ENCODE measurements around the gene HMSD. TPM values are rescaled to one million over a fixed set of nuclear protein-coding genes. Genes with fewer than 3 reads are reported as not detected.

The HMSD gene
- total RNA-seq, 1 experiment from 2014 or later: not detected

DNA sequence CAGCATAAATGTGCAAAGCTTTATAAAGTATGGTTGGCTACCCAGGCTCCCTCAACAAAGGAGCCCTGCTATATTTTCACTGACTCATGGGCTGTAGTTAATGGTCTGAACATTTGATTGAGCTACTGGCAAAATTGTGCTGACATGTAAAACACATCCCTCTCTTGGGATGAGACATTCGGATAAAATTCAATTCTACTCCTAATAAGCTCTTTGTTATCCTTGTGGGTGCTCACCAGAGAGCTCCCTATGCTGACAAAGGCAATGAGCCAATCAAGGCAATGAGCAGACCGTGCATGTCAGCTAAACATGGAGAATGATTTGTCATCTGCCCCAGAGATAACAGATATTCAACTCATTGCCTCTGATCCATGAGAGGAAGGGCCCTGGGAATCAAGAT lies 48.5 kb downstream of the HMSD start:
- Mint-ChIP-seq H3K27me3 (ENCODE audit: insufficient read depth, unreplicated experiment) (no peaks in the 10 kb centered on the region), H3K9me3 (ENCODE audit: unreplicated experiment) (peaks cover 7% of the 10 kb centered on the region), H3K27ac (ENCODE audit: low read depth, unreplicated experiment) (no peak overlapping the region), H3K36me3 (ENCODE audit: insufficient read depth, unreplicated experiment) (peaks cover 6% of the 10 kb centered on the region), H3K4me1 (ENCODE audit: insufficient read depth, unreplicated experiment) (no peaks in the 10 kb centered on the region), H3K4me3 (ENCODE audit: unreplicated experiment) (no peak overlapping the region)
- DNase-seq (ENCODE audit: unreplicated experiment): no peak
- no TSS peak for BruUV-seq (replicated peaks)
- ChIA-PET POLR2A (no interaction called here), CTCF (interaction anchor here (0.6 to 1.1 kb wide), 5 partner anchors 10 to 964 kb away, joined by 3 to 4 read pairs (median 3); no protein-coding TSS in a partner anchor)
- intact Hi-C loops (cut with micrococcal nuclease): no loop called here
- TF ChIP-seq, protein P1, sequence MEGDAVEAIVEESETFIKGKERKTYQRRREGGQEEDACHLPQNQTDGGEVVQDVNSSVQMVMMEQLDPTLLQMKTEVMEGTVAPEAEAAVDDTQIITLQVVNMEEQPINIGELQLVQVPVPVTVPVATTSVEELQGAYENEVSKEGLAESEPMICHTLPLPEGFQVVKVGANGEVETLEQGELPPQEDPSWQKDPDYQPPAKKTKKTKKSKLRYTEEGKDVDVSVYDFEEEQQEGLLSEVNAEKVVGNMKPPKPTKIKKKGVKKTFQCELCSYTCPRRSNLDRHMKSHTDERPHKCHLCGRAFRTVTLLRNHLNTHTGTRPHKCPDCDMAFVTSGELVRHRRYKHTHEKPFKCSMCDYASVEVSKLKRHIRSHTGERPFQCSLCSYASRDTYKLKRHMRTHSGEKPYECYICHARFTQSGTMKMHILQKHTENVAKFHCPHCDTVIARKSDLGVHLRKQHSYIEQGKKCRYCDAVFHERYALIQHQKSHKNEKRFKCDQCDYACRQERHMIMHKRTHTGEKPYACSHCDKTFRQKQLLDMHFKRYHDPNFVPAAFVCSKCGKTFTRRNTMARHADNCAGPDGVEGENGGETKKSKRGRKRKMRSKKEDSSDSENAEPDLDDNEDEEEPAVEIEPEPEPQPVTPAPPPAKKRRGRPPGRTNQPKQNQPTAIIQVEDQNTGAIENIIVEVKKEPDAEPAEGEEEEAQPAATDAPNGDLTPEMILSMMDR (IDR thresholded peaks at IDR 0.05; ENCODE audit: unreplicated experiment): no peak

DNA sequence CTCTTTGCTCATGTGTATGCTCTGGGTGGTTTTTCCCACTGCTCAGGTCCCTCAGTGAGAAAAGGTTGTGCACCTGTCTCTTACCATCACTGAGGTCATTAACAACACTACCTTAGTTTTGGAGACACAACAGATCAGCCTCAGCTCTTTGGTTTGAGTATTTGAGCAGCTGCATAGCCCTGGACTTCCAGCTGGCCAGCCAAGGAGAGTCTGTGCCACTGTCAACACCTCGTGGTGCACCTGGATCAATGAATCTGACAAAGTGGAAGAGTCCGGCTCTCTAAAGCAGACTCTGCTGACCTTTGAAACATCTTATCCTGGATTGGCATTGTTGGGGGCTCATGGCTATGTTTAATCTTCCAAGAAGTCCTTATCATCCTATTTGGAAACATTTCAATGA lies 50.8 kb downstream of the HMSD start:
- POLR2A ChIA-PET: interaction anchor here (0.6 kb wide), 1 partner anchor 17 kb away, joined by 3 read pairs; no protein-coding TSS in a partner anchor
- intact Hi-C loops (cut with micrococcal nuclease): no loop called here
- Mint-ChIP-seq H3K4me1 (ENCODE audit: insufficient read depth, unreplicated experiment) (no peaks in the 10 kb centered on the region), H3K27ac (ENCODE audit: low read depth, unreplicated experiment) (no peak overlapping the region), H3K27me3 (ENCODE audit: insufficient read depth, unreplicated experiment) (no peaks in the 10 kb centered on the region), H3K4me3 (ENCODE audit: unreplicated experiment) (no peak overlapping the region), H3K36me3 (ENCODE audit: insufficient read depth, unreplicated experiment) (peaks cover 6% of the 10 kb centered on the region), H3K9me3 (ENCODE audit: unreplicated experiment) (peaks cover 7% of the 10 kb centered on the region)
- no TSS peak for BruUV-seq (replicated peaks)
- TF ChIP-seq, protein P1 (IDR thresholded peaks at IDR 0.05; ENCODE audit: unreplicated experiment): no peak
- DNase-seq (ENCODE audit: unreplicated experiment): no peak
- CTCF ChIA-PET: interaction anchor here (1.4 kb wide), 1 partner anchor 36 kb away, joined by 3 read pairs; no protein-coding TSS in a partner anchor

DNA sequence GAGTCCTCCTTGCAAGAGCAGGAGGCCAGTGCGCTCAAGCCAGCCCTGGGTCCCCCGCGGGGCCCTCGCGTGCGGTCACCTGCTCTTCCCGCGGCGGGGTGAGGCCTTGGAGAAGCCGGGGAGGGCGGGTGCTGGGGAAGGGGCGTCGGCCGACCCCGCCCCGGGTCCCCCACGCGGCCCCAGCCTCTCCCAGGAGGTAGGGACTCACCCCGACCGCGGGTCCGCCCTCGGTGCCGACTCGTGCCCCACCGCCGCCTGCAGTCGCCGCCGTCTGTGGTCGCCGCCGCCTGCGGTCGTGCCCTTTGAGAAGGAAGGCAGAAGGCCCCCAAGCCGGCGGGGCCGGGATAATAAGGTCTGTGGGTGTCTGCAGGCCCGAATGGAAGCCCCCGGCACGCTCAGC lies 53.5 kb downstream of the HMSD start:
- BruUV-seq (replicated peaks): no TSS peak
- Mint-ChIP-seq H3K36me3 (ENCODE audit: insufficient read depth, unreplicated experiment) (no peaks in the 10 kb centered on the region), H3K4me3 (ENCODE audit: unreplicated experiment) (no peak overlapping the region), H3K27me3 (ENCODE audit: insufficient read depth, unreplicated experiment) (peaks cover 20% of the 10 kb centered on the region), H3K9me3 (ENCODE audit: unreplicated experiment) (no peaks in the 10 kb centered on the region), H3K4me1 (ENCODE audit: insufficient read depth, unreplicated experiment) (no peaks in the 10 kb centered on the region), H3K27ac (ENCODE audit: low read depth, unreplicated experiment) (no peak overlapping the region)
- CTCF ChIA-PET: no interaction called here
- POLR2A ChIA-PET: no interaction called here
- DNase-seq (ENCODE audit: unreplicated experiment): no peak
- intact Hi-C loops (cut with micrococcal nuclease): no loop called here
- TF ChIP-seq, protein P1 (IDR thresholded peaks at IDR 0.05; ENCODE audit: unreplicated experiment): no peak

DNA sequence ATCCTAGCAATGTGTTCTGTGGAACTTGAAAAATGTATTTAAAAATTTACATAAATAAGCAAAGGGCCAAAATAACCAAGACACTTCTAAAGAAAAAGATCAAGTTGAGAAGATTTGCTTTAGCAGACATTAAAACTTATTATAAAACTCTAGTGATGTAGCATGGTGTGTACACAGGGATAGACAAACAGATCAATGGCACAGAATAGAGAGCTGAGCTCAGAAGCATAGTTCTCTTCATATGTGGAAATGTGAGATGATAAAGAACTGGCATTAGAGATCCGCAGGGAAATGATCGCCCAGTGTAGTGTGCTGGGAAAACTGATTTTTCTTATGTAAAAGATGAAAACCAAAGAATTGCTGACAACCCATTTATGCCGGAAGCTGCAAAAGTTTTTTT lies 60.2 kb downstream of the HMSD start:
- DNase-seq (ENCODE audit: unreplicated experiment): no peak
- Mint-ChIP-seq H3K27me3 (ENCODE audit: insufficient read depth, unreplicated experiment) (peaks cover 57% of the 10 kb centered on the region), H3K36me3 (ENCODE audit: insufficient read depth, unreplicated experiment) (no peaks in the 10 kb centered on the region), H3K9me3 (ENCODE audit: unreplicated experiment) (no peaks in the 10 kb centered on the region), H3K4me3 (ENCODE audit: unreplicated experiment) (no peak overlapping the region), H3K27ac (ENCODE audit: low read depth, unreplicated experiment) (no peak overlapping the region), H3K4me1 (ENCODE audit: insufficient read depth, unreplicated experiment) (no peaks in the 10 kb centered on the region)
- TF ChIP-seq, protein P1 (IDR thresholded peaks at IDR 0.05; ENCODE audit: unreplicated experiment): no peak
- ChIA-PET POLR2A (no interaction called here), CTCF (interaction anchor here (0.5 to 2.9 kb wide), 3 partner anchors 10 to 587 kb away, joined by 3 to 12 read pairs (median 3); no protein-coding TSS in a partner anchor)
- intact Hi-C loops (cut with micrococcal nuclease): no loop called here
- BruUV-seq (replicated peaks): no TSS peak

Other genes starting within 250 kb of the HMSD start
- gene SERPINB11, start 246.3 kb upstream of the HMSD start, total RNA-seq (2022): not detected in 2 replicates
- 2.6 and 3.0 TPM in 2 replicates for gene SERPINB7, start 173.9 kb upstream of the HMSD start, total RNA-seq (2022)
- 0.47 and 0.82 TPM in 2 replicates for gene SERPINB2, start 61.6 kb upstream of the HMSD start, total RNA-seq (2022)
- not detected in 2 replicates for gene SERPINB10, start 41.3 kb upstream of the HMSD start, total RNA-seq (2022)
- gene SERPINB8, start 20.8 kb downstream of the HMSD start, total RNA-seq (2022): 54.1 and 58.0 TPM in 2 replicates
- gene LINC00305, start 199.8 kb downstream of the HMSD start, total RNA-seq (2022): not detected in 2 replicates

Measured in MCF 10A (cell line).